Muscle layer of duodenum (tissue), 2 donors: ENCODE measurements around the gene SF3B3.
"Not testable (repeated sequence)": the region's sequence is repeated elsewhere in the genome, so short reads cannot be mapped to it uniquely, and the experiment has no call there.

Source experiments
- H3K27ac ChIP-seq: one replicate; pipeline ENCODE4 v1.7.0; 2013; ENCODE audit warnings: mild to moderate bottlenecking, low read length
- H3K27me3 ChIP-seq: one replicate; pipeline ENCODE4 v1.7.0; 2013; ENCODE audit warnings: low read depth, mild to moderate bottlenecking, control low read depth, low read length
- H3K36me3 ChIP-seq, 2 donors: one replicate each; pipeline ENCODE4 v1.7.0; 2013; ENCODE audit warnings: low read length in 2 of 2, control low read depth in 1 of 2, mild to moderate bottlenecking in 1 of 2; ENCODE audit not compliant: insufficient read depth in 2 of 2, control insufficient read depth in 1 of 2
- H3K4me1 ChIP-seq, 2 donors: one replicate each; pipeline ENCODE4 v1.7.0; 2013; ENCODE audit warnings: low read length in 2 of 2, mild to moderate bottlenecking in 2 of 2, control low read depth in 1 of 2, moderate library complexity in 1 of 2; ENCODE audit not compliant: insufficient read depth in 2 of 2, control insufficient read depth in 1 of 2
- H3K4me3 ChIP-seq, 2 donors: one replicate each; pipeline ENCODE4 v1.7.0; 2013; ENCODE audit warnings: low read length in 2 of 2, low read depth in 1 of 2, mild to moderate bottlenecking in 1 of 2
- H3K9me3 ChIP-seq, 2 donors: one replicate each; pipeline ENCODE4 v1.7.0; 2013; ENCODE audit warnings: low read length in 2 of 2, control low read depth in 1 of 2, mild to moderate bottlenecking in 1 of 2; ENCODE audit not compliant: control insufficient read depth in 1 of 2
- donor health status: healthy.

Gene SF3B3

DNA sequence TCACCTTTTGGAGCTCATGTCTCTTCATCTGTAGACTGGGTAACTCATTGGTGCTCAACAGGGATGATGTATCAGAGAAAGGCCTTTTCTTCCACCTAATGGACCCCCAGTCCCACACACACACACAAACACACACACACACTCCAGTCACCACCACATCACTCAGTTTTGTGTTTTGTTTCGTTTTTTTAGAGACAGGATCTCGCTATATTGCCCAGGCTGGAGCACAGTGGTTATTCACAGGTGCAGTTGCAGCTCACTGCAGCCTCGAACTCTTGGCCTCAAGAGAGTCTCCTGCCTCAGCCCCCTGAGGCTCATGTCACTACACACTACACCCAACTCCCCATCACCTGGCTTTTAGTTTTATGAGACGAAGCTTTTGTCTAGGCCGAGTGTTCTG lies 55.6 kb downstream of the SF3B3 start:
- no peak overlapping the region for H3K27ac ChIP-seq

DNA sequence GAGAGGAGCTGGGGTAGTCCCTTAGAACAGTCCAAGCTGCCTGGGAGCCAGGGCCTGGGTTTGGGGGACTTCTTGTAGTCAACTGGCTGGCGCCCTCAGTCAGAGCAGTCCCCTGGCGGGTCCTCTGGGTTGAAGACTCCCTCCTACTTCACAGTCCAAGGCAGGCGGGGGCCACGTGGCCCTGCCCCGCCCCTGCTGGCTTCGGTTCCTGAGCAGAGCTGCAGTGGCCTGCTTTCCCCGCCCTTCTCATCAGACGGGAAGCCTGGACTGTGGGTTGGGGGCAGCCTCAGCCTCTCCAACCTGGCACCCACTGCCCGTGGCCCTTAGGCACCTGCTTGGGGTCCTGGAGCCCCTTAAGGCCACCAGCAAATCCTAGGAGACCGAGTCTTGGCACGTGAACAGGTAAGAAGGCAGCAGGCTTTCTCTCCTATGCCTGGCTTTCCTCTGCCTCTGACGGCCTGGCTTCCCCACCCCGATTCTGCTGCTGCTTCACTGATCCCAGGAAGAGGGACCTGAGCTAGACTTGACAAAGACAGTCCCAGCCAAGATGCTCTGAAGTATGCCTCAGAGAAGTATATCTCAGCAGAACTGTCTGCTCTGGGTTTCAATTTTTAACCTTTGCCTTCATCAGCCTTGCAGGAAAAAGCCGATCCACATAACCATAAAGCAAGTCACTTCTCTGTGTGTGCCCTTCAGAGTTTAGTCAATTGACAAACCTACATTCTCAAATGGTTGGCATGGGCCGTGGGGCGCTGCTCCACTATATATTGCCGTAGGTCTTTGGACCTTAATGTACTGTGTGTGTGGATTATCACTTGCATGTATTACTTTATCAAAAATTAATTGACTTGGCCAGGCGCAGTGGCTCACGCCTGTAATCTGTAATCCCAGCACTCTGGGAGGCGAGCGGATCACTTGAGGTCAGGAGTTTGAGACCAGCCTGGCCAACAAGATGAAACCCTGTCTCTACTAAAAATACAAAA lies 56.3 kb downstream of the SF3B3 start:
- H3K36me3 ChIP-seq, result no peaks in the 10 kb centered on the region
- H3K9me3 ChIP-seq, result no peaks in the 10 kb centered on the region
- H3K4me1 ChIP-seq, result peaks cover 0 to 15% of the 10 kb centered on the region in 2 donors
- no peak overlapping the region for H3K27ac ChIP-seq
- peak overlapping the region; percentile 28 to 49 for H3K4me3 ChIP-seq
- no peaks in the 10 kb centered on the region for H3K27me3 ChIP-seq

More for the DNA sequence above, 55.6 kb downstream of the SF3B3 start:
- Histone ChIP-seq H3K4me3 (no peak overlapping the region), H3K4me1 (peaks cover 0 to 19% of the 10 kb centered on the region in 2 donors), H3K9me3 (no peaks in the 10 kb centered on the region), H3K36me3 (no peaks in the 10 kb centered on the region), H3K27me3 (no peaks in the 10 kb centered on the region)

DNA sequence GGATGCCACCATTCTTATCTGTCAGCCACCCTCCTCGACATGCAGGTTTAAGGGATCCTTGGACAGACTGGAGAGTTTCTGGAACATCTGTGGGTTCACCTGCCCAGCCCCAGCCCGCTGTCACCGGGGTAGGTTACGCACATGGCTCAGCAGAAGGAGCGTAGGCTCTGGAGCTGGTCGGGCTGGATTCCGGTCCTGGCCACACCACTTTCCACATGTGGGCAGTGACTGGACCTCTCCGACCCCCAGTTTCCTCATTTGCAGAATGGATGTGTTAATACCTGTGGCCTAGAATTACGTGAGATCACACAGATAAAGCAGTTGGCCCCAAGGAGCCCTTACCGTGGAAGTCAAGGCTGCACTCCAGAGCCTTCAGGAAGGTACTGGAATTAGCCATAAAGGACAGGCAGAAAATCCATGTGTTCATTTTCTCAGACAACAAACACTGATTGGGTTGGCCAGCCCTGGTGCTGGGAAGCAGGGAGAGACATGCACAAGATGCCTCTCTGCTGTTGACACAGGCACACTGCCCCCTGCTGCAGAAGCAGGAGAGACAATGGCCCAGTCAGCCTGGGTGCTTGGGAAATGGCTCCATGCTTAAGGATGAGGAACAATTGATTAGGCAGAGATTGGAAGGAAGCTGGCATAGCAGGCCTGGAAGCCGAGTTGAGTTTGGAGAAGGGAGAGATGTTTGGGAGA lies 58.8 kb downstream of the SF3B3 start:
- no peaks in the 10 kb centered on the region for H3K36me3 ChIP-seq
- no peaks in the 10 kb centered on the region for H3K27me3 ChIP-seq
- H3K27ac ChIP-seq, result no peak overlapping the region
- H3K4me3 ChIP-seq, result no peak overlapping the region
- no peaks in the 10 kb centered on the region for H3K9me3 ChIP-seq
- H3K4me1 ChIP-seq, result peaks cover 0 to 11% of the 10 kb centered on the region in 2 donors

DNA sequence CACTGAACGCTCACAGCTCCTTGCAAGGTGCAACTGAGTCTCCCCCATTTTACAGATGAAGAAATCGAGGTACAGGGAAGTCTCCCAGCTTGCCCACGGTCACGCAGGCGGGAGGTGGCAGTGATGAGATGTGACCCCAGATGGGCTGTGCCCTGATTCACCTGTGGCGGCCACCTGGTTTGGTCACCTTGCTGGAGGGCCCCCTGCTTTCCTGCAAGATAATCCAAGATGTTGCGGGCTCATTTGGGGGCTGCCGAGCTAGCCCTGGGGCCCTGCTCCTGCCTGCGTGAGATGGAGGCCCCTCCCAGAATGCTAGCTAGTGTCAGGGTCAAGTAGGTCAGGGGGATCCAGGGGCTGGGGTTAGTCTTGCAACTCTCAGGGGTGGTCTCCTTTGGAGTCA lies 63.1 kb downstream of the SF3B3 start:
- no peaks in the 10 kb centered on the region for H3K9me3 ChIP-seq
- H3K27me3 ChIP-seq, result no peaks in the 10 kb centered on the region
- no peaks in the 10 kb centered on the region for H3K36me3 ChIP-seq
- no peak overlapping the region for H3K4me3 ChIP-seq
- no peak overlapping the region for H3K27ac ChIP-seq
- H3K4me1 ChIP-seq, result peaks cover 0 to 23% of the 10 kb centered on the region in 2 donors

DNA sequence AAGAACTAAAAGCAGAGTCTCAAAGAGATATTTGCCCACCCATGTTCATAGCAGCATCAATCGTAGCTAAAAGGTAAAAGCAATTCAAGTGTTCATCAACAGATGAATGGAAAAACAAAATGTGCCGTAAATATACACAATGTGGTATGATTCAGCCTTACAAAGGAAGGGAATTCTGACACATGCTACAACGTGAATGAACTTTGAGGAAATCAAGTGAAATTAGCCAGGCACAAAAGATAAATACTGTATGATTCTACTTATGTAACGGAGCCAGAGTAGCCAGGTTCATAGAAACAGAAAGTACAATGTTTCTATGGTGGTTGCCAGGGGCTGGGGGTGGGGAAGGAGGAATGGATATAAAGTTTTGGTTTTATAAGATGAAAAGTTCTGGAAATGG lies 64.9 kb downstream of the SF3B3 start:
- peaks cover 0 to 28% of the 10 kb centered on the region in 2 donors for H3K4me1 ChIP-seq
- no peaks in the 10 kb centered on the region for H3K27me3 ChIP-seq
- no peaks in the 10 kb centered on the region for H3K36me3 ChIP-seq
- H3K9me3 ChIP-seq, result no peaks in the 10 kb centered on the region
- no peak overlapping the region for H3K27ac ChIP-seq
- peak overlapping the region in 1 of 2 donors; percentile 21 for H3K4me3 ChIP-seq

DNA sequence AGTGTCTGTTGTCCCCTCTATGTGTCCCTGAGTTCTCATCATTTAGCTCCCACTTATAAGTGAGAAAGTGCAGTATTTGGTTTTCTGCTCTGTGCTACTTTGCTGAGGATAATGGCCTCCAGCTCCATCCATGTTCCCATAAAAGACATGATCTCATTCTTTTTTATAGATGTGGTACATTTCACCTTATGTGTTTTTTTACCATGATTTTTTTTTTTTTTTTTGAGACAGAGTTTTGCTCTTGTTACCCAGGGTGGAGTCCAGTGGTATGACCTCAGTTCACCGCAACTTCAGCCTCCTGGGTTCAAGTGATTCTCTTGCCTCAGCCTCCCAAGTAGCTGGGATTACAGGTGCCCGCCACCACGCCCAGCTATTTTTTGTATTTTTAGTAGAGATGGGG lies 65.8 kb downstream of the SF3B3 start:
- H3K9me3 ChIP-seq, H3K36me3 ChIP-seq, H3K27ac ChIP-seq, H3K4me3 ChIP-seq, H3K27me3 ChIP-seq: not testable (repeated sequence)
- peaks cover 0 to 29% of the 10 kb centered on the region in 2 donors for H3K4me1 ChIP-seq

DNA sequence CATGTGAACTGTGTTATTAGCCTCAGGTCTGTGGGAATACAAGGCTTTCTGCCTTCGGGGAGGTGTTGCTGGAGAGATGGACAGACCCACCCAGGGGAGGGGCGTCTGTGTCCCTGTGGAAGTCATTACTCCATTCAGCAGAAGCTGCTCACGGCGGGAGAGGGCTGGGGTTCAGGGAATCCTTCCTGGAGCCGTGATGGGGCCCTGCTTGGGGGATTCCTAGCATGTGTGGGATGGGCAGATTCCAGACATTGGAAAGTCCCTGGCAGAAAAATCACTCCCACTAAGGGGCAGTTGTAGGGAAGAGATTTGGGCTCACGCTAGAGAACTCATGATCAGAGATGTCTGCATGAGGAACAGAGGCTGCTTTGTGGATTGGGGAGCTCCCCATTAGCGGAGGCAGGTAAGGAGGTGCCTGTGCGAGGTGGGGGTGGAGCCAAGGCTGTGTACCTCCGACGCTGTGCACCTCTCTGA lies 66.4 kb downstream of the SF3B3 start:
- H3K27me3 ChIP-seq, result no peaks in the 10 kb centered on the region
- peak overlapping the region in 1 of 2 donors; percentile 7 for H3K4me3 ChIP-seq
- H3K9me3 ChIP-seq, result no peaks in the 10 kb centered on the region
- no peaks in the 10 kb centered on the region for H3K36me3 ChIP-seq
- H3K4me1 ChIP-seq, result peaks cover 0 to 31% of the 10 kb centered on the region in 2 donors
- H3K27ac ChIP-seq, result no peak overlapping the region

DNA sequence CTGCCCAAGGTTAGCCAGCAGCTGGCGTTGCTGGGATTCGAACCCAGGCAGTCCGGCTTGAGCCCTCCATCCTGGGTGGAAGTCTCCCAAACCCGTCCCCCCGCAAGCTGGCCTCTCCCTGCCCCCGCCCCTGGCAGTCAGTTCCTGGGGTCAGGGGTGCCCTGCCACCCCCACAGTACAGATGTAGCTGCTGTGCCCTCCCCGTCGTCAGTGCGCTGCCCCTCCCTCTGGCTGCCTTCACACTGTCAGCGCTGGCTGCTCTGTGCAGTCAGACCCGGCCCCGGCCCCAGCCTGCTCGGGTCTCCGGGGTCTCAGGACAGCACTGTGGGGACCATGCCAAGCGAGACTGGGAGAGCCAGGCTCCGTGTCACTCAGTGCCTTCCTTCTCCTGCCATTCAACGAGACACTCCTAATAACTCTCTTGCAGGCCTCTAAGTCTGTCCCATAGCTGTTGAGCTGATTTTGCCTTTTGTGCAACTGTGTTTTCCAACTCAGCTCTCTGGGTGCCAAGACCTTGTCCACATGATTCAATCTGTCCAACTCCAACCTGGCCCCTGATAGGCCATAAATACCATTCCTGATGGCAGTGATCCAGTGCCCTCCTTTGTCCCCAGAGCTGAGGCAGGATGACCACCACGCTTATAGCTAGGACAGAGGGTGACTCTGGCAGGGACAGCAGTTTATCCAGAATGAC lies 67.3 kb downstream of the SF3B3 start:
- Histone ChIP-seq H3K4me1 (peaks cover 0 to 31% of the 10 kb centered on the region in 2 donors), H3K36me3 (no peaks in the 10 kb centered on the region), H3K4me3 (no peak overlapping the region), H3K27me3 (no peaks in the 10 kb centered on the region), H3K27ac (no peak overlapping the region), H3K9me3 (no peaks in the 10 kb centered on the region)

DNA sequence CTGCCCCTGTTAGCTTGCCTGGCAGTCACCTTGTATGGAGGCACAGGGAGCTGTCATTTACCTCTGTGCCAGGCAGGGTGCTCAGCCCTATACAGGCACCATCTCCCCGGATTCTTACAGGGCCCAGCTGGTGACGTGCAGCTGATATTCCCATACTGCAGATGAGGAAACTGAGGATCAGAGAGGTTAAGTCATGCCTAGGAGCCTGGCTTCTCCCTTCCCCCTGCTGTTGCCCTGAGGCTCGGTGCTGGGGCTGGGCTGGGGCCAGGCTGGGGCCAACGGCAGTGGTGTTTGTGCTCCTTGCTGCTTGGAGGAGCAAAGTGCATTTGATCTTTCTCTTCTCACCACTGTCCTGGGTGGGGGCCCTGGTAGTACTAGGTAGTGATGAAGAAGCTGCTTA lies 68.0 kb downstream of the SF3B3 start:
- H3K4me3 ChIP-seq, result no peak overlapping the region
- H3K27me3 ChIP-seq, result no peaks in the 10 kb centered on the region
- H3K36me3 ChIP-seq, result no peaks in the 10 kb centered on the region
- H3K27ac ChIP-seq, result no peak overlapping the region
- no peaks in the 10 kb centered on the region for H3K9me3 ChIP-seq
- peaks cover 0 to 31% of the 10 kb centered on the region in 2 donors for H3K4me1 ChIP-seq

DNA sequence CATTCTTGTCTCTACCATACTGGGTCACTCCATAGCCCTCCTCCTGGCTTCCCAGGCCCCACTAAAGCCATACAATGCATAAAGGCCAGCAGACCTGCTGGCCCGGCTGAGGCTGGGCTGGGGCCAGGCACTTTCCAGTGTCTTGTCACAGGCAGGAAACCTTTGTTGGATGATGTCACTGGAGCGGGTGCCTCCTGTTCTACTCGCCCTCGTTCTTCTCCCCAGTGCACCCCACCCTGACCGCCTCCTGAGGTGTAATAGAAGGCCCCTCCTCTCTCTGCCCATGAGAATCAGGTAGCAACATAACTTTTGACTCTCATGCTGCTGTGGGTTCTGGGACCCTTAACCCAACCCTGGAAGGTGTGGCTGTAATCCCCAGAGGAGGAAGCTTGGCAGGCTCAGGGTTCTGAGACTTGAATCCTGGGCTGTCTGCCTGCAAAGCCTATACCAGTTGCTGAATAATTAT lies 68.5 kb downstream of the SF3B3 start:
- Histone ChIP-seq H3K4me1 (peaks cover 0 to 31% of the 10 kb centered on the region in 2 donors), H3K27ac (no peak overlapping the region), H3K27me3 (no peaks in the 10 kb centered on the region), H3K4me3 (no peak overlapping the region), H3K36me3 (no peaks in the 10 kb centered on the region), H3K9me3 (no peaks in the 10 kb centered on the region)

DNA sequence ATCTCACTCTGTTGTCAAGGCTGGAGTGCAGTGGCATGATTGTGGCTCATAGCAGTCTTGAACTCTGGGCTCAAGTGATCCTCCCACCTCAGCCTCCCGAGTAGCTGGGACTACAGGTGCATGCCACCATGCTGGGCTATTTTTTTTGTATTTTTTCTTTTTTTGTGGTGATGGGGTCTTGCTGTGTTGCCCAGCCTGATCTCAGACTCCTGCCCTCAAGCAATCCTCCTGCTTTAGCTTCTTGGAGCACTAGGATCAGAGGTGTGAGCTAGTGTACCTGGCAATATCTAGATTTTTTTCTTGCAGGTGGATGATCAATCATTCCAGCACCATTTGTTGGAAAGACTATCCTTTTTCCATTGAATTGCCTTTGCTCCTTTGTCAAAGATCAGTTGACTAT lies 69.9 kb downstream of the SF3B3 start:
- H3K4me3 ChIP-seq, result no peak overlapping the region
- no peaks in the 10 kb centered on the region for H3K27me3 ChIP-seq
- no peak overlapping the region for H3K27ac ChIP-seq
- H3K9me3 ChIP-seq, result no peaks in the 10 kb centered on the region
- no peaks in the 10 kb centered on the region for H3K36me3 ChIP-seq
- peaks cover 0 to 27% of the 10 kb centered on the region in 2 donors for H3K4me1 ChIP-seq
